Measurements from ENCODE around the gene CDC37L1. TPM values are rescaled to one million over a fixed set of nuclear protein-coding genes. Genes with fewer than 3 reads are reported as not detected.

CDC37L1 gene
- total RNA-seq, 1 experiment from 2014 or later = 15.0 TPM

DNA sequence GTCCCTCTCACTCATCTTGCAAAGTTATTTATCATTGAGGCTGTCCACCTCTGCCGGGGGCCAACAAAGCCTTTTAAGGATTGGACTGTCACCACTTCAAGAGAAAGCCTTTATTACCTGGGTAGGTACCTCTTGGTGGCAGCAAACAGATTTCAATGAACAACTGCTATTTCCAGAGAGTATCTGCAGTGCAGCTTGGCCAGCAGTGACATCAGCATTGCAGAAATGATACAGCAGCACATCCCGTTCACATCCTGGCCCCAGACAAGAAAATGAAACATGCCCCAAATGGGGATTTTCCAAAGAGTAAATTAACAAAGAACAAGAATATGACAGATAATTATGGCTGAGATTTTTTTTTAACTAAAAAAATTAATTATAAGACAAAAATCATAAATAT, 10.8 kb upstream of the CDC37L1 start:
- DNase-seq (ENCODE audit: low read depth) = no peak

DNA sequence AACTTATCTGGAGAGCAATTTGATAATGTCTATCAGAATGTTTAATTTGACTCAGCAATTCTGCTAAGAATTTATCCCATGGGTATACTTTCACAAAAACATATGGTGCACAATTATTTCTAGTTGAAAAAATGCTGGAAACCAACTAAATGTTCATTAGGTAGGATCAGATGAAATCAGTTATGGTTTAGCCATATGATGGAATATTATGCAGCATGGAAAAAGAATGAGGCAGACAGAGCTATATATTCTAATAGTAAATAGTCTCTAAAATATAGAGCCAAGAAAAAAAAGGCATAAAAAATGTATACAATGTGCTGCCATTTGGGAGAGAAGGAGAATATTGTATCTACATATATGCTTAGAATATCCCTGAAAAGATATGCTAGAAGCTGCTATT, 9.5 kb upstream of the CDC37L1 start:
- no peak for DNase-seq (ENCODE audit: low read depth)

DNA sequence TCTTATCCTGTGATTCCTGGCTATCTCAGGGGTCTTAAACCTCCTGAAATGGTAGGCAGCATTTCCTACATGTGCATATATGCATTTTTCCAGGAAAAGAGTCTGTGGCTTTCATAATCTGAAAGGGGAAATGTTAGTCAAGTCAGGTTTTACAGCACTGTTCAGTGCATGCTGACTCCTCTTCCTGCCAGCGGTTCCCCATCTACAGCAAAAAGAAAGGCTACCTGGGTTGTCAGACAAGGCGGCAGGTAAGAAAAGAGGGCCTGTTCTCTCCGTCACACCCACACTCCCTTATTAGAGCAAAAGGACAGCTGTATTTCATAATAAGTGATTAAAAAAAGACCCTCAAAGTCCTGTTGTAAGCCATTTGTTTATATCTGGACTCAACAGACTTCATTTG, 8.8 kb upstream of the CDC37L1 start:
- DNase-seq (ENCODE audit: low read depth) = no peak

GRCh38 chr9:4671737-4672136, 7.6 kb upstream of the CDC37L1 start:
- DNase-seq (ENCODE audit: low read depth) = no peak

DNA sequence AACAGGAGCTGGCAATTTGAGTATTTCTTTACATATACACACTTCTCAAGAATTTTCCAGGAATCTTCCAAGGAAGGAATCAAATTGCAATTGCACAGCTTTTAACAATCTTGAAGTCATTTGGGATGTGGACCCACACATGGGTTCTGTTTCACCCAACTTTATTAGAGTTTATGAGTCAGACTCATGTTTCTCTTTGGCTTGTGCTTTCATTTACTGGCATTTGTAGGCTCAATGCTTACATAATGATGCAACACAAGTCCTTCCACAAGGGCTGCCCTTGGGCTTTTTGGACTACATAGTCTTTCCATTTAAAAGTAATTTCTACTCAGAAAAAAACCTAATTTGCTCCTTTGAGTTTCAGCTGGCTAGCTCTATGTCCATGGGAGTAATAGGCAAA, 4.6 kb upstream of the CDC37L1 start:
- peak; percentile 76 for DNase-seq (ENCODE audit: low read depth)

DNA sequence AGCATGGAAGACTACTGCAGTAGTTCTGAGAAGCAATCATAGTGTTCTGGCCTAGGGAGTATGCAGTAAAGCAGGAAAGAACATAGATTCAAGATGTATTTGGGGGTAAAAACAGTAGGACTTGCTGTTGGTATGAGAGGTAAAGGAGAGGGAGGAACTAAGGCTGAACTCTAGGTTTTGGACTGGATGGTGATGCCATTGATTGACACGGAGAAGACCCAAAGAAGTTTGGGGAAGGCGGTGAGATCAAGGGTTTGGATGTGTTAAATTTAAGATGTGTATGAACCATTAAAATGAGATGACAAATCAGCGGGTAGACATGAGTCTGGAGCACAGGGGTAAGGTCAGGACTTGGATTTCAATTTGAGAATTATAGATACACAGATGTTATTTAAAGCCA, 2.0 kb upstream of the CDC37L1 start:
- DNase-seq (ENCODE audit: low read depth) = no peak

GRCh38 chr9:4678679-4679267, 596 bp upstream of the CDC37L1 start:
- peak; percentile 26 for DNase-seq (ENCODE audit: low read depth)

DNA sequence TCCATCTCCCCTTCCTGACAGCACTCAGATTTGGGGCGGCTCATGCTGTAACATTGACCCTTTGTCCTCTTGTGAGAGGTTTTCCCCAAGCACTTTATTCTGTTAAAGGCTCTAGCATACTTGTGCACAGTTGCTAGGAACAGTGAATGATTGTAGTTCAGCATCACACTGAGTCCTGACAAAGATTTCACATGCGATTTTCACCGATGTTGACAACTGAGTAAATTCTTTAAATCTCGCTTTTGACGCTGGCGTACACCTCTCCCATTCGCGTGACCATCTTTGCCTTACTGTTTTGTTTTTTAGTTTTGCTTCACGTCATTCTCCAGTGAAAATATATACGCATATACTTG, 780 bp downstream of the CDC37L1 start:
- DNase-seq (ENCODE audit: low read depth) = no peak

GRCh38 chr9:4680750-4681149, 1.4 kb downstream of the CDC37L1 start:
- DNase-seq (ENCODE audit: low read depth) = no peak

DNA sequence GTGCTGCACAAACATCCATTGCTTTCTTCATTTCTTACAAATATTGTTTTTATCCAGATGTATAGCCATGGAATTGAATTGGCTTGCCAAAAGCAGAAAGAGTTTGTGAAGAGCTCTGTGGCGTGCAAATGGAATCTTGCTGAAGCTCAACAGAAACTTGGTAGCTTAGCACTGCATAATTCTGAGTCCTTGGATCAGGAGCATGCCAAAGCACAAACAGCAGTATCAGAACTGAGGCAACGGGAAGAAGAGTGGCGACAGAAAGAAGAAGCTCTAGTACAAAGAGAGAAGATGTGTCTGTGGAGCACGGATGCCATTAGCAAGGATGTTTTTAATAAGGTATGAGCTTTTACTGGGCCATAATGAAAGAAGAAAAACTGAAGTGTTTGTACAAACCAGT, 5.5 kb downstream of the CDC37L1 start:
- DNase-seq (ENCODE audit: low read depth) = no peak

DNA sequence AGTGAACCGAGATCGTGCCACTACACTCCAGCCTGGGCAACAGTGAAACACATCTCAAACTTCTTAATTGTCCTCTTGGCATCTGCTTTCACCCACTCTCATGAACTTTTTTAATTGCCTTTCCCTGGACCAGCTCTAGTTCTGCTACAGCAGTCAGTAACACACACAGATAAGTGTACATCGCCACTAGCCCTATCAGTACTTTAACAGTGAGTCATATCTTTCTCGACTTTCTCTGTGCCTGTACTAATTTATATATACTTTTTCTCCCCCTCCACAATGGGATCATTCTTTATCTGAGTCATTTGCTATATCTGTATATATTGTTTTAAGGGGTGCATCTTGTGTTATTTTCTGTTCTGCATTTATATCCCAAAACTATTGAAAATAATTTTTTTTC, 6.7 kb downstream of the CDC37L1 start:
- no peak for DNase-seq (ENCODE audit: low read depth)

- no peak for DNase-seq (ENCODE audit: low read depth)
Measured at GRCh38 chr9:4686584-4686983, 7.2 kb downstream of the CDC37L1 start.

GRCh38 chr9:4689021-4689420, 9.7 kb downstream of the CDC37L1 start:
- no peak for DNase-seq (ENCODE audit: low read depth)

- DNase-seq (ENCODE audit: low read depth) = no peak
Measured at GRCh38 chr9:4689687-4690104, 10.3 kb downstream of the CDC37L1 start.

GRCh38 chr9:4690144-4690543, 10.8 kb downstream of the CDC37L1 start:
- DNase-seq (ENCODE audit: low read depth) = no peak

GRCh38 chr9:4691795-4692194, 12.4 kb downstream of the CDC37L1 start:
- DNase-seq (ENCODE audit: low read depth) = no peak

GRCh38 chr9:4700091-4700490, 20.7 kb downstream of the CDC37L1 start:
- DNase-seq (ENCODE audit: low read depth) = no peak

- DNase-seq (ENCODE audit: low read depth) = no peak
Measured at GRCh38 chr9:4700932-4701331, 21.6 kb downstream of the CDC37L1 start.

DNA sequence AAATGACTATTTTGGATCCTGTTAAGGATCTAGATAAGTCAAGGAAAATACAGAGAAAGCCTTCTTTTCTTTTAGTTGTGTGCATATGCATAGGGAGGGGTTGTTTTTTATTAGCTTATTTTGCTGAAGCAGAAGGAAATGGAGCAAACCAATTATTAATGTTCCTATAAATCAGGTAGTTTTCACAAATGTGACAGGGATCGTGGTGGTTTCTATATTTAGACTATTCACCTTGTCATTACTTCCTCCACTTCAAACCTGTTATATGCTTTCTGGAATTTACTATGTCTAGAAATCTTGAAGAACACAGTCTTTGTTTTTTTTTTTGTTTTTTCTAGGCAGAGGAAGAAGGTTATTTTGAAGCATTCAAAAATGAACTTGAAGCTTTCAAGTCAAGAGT, 22.2 kb downstream of the CDC37L1 start:
- DNase-seq (ENCODE audit: low read depth) = no peak

DNA sequence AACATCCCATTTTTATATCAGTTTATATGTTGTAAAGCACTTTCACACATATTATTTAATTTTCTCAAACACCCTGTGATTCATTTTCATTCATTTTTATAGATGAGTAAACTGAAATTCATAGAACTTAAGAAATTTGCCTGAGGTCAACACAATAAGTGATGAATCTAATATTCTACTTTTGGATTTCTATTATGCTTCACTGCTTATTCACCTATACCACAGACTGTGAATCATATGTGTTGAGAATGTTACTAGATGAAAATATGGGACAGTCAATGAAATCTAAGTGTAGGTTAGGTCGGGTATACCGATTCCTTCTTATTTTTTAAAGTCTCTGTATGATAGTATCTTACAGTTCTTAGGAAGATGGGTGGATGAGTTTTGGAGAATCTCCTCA, 24.8 kb downstream of the CDC37L1 start:
- DNase-seq (ENCODE audit: low read depth) = no peak

DNA sequence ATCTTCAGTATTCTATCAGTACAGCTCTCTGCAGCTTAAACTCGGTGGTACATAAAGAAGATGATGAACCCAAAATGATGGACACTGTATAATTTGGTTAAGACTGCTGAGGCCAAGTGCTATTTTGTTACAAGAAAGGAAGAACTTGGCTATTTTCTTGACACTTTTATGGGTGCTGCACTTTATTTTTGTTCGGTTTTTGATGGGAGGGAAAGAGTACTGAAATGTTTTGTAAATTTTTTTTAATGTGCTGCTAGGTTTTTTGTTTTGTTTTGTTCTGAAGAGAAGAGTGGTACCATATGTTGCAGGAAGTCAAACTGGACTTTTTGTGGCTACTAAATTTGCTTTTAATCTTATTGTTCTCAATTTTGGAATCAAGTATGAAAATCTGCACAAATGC, 26.7 kb downstream of the CDC37L1 start:
- DNase-seq (ENCODE audit: low read depth) = no peak

- no peak for DNase-seq (ENCODE audit: low read depth)
Measured at GRCh38 chr9:4706971-4707622, 27.7 kb downstream of the CDC37L1 start.

- DNase-seq (ENCODE audit: low read depth) = no peak
Measured at GRCh38 chr9:4709380-4709779, 30.0 kb downstream of the CDC37L1 start.

DNA sequence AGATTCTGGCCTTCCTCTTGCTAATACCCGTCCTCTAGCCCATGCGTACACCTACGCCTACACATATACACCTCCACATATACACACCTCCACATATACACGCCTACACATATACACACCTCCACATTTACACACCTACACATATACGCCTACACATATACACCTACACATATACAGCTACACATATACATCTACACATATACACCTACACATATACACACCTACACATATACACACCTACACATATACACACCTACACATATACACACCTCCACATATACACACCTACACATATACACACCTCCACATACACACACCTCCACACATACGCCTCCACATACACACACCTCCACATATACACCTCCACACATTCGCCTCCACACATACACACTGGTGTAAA, 34.5 kb downstream of the CDC37L1 start:
- DNase-seq (ENCODE audit: low read depth) = peak; percentile 2
